ENCODE measurements around the gene NEGR1.
A peak's percentile ranks its signal among the peaks of the same experiment; 100 is the strongest.

The NEGR1 gene

DNA sequence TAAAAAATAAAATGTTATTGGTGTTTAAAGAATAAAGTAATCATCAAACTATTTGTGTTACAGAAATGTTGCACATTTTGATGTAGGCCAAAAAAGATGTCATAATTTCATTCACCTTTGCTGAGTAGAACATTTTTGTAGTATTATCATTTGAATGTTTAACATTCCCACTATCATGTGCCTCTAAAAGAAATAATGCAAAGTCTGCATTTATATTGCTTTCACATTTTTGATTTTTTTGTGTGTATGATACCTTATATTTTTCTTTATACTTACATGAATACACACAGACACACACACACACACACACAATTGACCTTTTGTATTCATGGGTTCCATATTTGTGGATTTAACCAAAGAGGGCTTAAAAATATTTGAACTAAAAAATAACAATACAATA lies 657.3 kb downstream of the NEGR1 start:
- no peak for DNase-seq (ENCODE audit: low read depth)

DNA sequence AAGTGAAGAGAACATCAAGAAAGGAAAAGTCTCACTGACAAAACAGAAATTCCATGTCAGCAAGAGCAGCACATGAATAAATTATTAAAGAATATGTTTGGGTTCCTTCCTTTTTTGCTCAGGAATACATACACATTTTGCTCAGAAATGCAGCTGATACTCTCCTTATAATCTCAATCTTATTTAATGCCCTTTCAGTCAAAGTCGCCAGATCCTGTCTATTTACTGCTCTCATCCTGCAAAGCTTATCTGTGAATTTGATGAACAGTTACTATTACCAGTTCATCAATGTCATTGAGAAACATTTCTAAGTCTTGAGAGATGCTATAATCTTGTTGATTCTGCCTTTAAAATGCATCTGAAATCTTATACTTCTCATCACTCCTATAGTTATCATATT lies 658.5 kb downstream of the NEGR1 start:
- no peak for DNase-seq (ENCODE audit: low read depth)

DNA sequence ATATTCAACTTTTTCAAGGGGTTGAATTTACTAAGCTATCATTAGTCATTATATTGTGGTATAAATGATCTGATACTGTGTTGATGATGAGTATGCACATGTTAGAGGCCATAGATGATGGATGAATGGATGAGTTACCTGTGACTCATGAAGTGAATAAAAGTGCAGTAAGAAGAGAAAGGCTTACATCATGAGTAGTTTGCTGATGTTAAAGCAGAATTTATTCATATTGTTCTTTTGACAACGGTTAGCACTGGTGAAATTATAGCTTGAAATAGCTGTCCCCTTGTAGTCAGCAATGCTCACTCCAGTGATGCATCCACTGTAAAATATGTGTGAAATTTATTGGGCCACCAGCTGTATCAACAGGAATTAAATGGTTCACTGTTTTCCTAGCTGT lies 660.6 kb downstream of the NEGR1 start:
- peak; percentile 23 for DNase-seq (ENCODE audit: low read depth)

DNA sequence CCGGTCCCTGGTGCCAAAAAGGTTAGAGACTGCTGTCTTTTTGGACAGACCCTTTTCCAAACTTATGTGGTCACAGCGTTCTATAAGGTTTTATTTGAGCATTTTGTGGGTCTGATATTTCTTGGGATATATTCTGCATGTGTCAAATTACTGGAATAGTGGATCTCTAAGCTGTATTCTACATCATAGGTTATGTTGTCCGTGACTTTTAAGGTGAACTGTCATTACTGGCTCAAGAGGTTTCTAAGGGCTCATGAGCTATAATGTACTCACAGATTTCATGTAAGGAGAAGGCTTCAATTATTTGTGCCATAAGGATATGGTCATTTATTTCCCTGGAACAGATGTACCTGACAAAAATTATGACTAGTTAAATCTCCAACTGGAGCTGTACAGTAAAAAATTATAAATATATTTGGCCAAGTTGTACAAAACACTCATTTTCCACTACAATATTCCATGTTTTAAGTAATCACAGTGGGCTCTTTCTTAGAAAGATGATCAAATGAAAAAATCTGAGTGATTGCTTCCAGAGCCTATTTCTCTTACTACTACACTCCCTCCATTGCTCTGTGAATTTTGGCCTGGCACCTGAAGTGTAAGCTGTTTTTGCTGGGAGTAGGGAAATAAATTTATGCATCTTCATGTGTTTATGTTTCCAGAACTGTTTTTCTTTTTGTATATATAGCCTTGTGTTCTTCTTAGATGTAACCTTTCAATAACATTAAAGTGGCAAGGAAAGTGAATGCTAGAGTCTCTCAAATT lies 663.4 kb downstream of the NEGR1 start:
- DNase-seq (ENCODE audit: low read depth): no peak

DNA sequence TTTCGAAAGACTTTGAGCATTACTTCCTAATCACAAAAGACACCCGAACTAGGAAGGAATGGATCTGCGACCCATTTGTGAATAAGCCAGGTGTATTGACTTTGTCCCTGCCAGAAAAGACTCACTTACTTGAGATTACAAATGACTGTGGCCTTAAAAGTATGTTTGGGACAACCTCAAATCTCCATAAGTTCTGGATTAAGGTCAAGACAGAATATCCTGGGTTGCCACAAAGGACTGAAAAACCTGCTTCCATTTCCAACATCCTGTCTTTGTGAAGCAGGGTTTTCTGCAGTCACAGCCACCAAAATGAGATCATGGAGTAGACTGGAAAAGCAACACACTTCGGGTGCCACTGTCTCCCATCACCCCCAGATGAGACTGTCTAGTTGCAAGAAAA lies 664.1 kb downstream of the NEGR1 start:
- no peak for DNase-seq (ENCODE audit: low read depth)

DNA sequence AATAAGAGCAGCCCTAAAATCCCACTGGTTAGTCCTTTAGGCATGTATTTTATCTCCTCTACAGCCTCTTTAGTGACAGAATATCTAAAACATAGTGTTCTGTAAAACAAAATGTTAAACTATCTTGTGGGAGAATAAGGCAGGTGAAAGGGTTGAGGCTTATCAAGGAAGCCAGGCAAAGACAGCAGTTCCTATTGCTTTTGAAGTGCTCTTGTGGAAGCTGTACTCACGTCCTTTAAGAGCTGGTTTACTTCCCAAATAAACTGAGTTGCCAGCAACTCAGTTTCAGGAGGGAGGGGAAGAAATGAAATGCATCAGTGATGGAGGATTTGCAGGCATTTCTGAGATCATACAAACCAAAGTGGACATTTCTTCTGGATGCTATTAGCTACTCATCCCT lies 671.9 kb downstream of the NEGR1 start:
- DNase-seq (ENCODE audit: low read depth): no peak

DNA sequence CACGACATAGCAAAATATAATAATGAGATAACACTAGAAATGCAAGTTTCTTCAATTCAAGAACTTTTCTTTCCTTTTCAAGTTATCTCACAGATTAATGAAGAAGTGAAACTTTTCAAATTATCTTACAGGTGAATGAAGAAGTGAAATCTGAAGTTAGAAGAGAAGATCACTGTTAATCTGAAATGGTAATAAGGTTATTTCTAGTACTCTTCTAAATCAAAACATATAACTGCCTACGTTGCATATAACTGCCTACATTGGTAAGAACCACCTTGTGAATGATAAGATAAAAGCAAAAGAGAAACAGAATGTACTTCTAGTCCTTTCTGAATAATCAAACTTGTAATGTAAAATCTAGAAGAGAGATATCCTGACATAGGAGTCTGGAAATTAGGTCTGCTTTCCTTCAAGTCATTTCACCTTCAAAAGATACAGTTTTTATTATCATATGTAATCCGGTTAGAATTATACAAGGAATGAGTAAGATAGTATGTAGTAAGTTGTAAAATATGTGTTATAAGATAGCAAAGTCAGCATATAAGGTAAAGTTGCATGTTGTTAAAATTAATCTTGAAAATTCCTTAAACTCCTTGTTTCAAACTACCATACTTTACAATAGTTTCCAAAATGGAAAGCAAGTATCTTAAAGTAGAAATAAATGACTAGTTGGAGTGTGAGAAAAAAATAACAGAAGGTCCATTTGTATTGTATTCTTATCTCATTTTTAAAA lies 679.1 kb downstream of the NEGR1 start:
- DNase-seq (ENCODE audit: low read depth): no peak

DNA sequence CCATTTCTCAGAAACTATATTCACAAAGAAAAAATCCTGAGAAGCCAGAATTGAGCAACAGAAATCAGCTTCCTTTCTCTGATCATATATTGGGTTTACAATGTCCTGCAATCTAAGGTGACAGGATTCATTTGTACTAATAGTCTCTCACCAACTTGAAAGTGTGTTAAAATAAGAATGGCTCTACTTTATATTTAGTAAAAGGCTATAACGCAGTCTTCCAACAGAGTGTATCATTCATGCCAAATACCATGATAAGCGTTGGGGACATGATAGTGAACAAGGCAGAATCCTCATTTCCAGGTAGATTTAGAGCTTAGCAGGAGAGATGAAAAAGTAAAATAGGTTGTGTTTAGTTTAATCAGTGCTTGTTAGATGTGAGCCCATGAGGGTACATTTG lies 682.3 kb downstream of the NEGR1 start:
- DNase-seq (ENCODE audit: low read depth): no peak

DNA sequence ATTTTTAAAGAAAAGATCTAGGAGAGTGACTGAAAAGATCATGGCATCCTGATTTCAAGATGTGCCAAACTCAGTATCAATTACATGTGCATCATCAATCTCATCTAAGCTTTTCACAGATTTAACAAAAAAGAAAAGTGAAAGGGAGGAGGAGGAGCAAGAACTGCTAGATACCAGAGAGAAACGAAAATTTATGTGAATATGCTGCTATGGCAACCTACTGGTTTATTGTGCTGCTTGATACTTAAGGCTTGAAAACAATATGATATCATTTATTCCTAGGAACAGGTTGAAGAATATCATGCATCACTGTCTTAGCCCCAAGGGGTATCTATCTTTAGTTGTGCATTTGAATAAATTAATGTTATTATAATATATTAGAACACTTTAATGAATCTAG lies 683.0 kb downstream of the NEGR1 start:
- no peak for DNase-seq (ENCODE audit: low read depth)

DNA sequence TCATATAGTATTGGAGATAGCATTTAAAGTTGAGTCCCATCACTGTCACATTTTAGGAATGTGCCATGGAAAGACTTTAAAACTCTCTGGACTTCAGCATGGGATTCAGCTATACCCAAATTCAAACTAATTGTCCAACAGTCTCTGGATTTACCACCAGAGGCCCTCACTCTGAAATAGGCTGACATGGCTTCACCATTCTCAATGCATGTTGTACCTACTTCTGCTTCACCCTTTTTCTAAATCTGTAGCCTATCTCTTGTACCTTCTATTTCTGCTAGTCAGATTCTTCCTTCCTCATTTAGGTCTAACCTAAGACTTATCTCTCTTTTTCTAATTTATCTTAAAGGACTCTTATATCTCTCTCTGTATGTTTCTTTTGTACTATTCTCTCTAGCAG lies 688.8 kb downstream of the NEGR1 start:
- DNase-seq (ENCODE audit: low read depth): no peak

DNA sequence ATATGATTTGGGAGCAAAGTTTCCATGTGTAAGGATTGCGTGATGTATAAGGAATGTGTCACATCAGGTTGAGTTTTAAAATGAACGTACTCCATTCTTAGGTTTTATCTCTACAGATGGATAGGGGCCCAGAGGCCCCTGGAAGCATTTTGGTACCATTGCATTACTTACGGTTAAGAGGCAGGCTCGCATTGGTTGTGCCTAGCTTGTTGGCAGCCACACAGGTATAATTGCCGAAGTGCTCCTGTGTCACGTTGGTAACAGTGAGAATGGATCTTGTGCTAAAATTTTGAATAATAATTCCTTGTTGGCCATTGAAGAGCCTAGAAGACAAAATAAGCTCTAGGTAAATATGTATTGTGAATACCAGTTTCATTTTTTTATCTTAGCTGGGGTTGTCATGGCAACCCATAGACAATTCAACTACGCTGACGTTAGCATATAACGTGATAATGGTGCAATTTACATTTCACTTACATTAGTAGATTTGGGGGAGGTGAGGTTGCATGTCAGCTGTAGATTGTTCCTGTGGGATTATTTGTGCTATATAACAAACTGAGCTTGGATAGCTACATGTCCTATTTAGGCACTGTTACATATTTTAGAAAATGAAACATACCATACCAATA lies 689.6 kb downstream of the NEGR1 start:
- no peak for DNase-seq (ENCODE audit: low read depth)

DNA sequence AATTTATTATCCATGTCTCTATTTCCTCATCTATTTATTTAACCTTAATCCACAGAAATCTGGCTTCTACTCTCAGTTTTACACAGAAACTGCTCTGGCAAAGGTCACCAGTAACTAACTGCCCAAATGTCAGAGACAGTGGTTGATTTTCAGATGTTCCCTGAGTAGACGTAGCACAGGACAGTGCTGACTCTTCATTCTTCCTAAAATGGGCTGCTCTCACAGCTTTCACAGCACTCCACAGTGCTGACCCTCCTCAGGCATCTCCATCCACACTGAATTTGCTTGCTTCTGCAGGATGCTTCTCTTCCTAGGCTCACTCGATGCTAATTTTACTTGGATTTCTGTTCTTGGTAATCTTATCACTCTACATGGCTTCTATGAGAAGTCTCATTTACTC lies 693.3 kb downstream of the NEGR1 start:
- no peak for DNase-seq (ENCODE audit: low read depth)

DNA sequence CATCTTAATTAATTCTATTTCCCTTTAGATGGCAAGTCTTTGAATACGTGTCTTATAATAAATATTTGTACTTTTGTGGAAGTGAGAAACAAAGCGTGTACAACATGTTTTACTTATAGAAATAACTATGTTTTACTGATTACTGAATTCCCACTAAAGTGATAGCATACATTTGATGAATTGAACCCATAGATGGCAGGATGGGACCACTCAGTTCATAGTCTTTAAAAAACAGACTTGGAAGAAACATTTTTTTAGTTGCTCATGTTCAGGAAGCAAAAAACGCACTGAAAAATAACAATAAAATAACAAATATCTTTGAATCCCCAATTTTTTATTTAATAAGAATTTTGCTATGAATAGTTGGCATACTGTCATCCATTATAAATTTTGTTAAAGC lies 694.4 kb downstream of the NEGR1 start:
- no peak for DNase-seq (ENCODE audit: low read depth)

DNA sequence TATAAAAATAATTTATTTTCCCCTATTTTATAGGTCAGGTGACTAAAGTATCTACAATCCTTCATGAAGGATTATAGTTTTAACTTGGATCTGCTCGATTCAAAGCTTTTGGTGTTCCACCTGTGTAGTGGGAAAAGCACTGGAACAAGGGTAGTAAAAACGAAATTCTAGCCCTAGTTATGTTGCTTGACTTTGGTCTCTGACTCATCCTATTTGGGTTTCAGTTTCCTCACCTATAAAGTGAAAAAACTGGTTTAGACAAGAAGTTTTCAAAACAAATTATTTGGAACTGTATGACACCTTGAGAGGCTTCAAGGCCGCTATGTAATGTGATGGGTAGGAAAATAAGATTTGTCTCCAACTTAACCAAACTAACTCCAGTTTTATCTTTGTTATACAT lies 696.3 kb downstream of the NEGR1 start:
- no peak for DNase-seq (ENCODE audit: low read depth)

DNA sequence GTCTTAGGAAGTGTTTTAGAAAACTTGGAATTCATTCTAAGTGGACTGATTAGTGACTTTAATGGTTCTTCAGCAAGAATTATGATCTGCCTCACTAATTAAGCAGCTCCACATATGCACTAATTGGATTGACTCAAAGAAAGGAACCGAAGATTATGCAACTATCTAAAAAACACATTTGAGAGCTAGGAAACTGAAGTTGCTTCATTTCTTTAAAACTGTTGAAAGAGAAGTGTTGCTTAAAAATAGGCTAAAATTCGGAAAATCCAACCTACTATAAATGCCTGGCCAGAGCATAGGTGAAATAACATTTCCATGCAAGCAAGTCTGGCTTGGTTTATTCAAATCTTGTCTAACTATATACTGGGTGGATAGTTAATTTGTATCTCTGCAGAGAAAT lies 698.6 kb downstream of the NEGR1 start:
- DNase-seq (ENCODE audit: low read depth): no peak

DNA sequence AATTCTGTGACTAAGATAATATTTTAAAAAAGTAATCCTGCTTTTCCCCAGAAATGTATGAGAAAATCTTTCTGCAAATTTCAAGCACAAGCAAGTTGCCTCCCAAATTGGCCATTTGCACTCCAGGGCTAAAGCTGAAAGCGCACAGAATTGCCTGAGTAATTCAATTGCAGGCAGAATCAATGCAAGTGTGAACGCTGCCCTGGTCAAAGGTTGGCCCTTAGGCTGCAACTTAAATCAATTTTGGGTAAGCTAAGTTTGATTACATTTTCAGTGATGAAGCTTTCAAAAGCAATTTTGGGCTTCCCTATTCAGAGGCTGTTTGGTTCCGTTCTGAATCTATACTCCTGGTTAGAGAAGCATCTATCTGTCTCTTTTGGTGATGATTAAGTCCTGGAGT lies 699.7 kb downstream of the NEGR1 start:
- no peak for DNase-seq (ENCODE audit: low read depth)

DNA sequence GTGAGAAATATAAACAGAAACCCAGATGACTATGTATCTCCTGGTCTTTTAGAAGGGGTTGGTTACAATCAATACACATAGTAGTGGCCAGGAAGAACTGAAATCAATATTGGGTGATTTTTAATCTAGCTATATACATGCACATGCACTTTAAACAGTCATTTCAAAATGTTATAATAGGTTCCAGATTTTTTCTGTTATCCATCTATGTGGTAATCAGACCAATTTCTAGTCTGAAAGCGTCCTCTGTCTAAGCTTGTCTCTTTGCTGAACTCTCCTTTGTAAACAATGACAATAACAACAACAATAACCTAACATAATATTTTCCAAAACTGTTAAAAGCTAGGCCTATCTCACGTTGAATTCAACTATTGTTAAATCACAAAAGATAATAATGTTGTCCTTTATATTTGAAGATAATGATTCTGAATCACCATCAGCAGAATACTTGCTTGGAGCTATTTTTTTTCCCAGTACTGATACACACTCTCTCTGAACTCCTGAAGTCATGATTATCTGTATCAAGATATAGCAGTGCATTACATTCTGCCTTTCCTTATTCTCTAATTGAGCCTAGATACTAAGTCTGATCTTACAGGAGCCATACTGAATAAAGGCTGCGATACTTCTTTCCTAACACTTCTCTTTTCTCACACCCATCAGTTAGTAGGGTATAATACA lies 704.7 kb downstream of the NEGR1 start:
- no peak for DNase-seq (ENCODE audit: low read depth)

DNA sequence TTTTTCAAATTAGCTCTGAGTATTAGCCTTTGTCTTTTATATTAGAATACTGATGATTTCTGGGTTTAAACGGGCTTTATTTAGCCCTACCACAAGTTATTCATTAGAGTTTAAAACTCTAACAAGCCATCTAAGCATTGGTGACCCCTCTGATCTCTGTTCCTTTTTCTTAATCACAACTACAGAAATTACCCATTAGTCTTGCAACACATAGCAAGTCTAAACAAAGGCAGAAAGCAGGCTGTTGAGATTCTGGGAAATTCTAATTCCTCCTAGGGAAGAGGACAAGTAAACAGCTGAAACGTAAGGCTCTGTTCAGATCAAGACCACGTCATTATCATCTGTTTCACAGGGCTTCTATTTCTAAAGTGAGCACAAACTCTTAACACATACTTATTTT lies 710.3 kb downstream of the NEGR1 start:
- DNase-seq (ENCODE audit: low read depth): no peak

DNA sequence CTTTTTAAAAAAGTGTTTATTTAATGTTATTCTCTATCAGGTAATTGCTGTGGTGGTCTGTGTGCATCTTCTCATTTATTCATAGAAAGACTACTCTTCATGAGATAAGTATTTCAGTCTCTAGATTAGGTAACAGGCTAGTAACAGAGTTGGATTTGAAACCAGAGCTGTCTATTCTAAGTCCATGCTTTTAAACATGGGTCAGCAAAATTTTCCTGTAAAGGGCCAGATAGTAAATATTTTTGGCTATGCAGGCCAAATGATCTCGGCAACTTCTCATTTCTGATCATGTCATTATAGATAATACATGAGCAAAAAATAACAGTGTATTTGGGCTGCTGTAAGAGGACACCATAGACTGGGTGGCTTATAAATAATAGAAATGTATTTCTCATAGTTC lies 715.9 kb downstream of the NEGR1 start:
- no peak for DNase-seq (ENCODE audit: low read depth)

DNA sequence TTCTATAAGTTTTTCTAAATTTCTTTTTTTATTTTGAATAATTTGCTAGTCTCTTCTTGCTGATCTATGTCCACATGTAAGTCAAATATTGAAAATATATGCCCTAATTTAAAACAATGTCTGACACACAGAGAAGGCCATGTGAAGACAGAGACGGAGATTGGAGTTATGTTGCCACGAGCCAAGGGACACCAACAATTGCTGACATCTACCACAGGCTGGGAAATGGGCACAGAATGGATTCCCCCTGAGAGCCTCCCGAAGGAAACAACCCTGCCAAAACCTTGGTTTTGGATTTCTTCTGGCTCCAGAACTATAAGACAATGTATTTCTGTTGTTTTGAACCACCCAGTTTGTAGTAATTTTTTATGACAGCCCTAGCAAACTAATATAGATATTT lies 716.5 kb downstream of the NEGR1 start:
- DNase-seq (ENCODE audit: low read depth): no peak

DNA sequence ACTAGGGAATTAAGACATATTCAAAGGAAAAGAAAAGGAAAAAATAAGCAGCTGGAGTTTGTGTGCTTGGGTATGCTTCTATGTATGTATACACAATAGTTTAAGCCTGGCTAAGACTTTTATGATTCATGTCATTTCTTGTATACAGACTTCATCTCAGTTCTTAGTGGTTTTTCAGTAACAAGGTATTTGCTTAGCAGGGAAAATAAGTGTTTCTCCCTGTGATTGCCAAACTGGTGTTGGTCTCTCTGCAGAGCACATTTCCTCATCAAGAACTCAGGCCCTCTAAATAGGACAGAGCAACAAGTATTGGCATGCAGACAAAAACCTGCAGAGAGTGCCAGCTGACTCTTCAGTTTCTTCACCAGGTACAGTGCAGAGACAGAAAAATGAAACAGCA lies 717.1 kb downstream of the NEGR1 start:
- no peak for DNase-seq (ENCODE audit: low read depth)

DNA sequence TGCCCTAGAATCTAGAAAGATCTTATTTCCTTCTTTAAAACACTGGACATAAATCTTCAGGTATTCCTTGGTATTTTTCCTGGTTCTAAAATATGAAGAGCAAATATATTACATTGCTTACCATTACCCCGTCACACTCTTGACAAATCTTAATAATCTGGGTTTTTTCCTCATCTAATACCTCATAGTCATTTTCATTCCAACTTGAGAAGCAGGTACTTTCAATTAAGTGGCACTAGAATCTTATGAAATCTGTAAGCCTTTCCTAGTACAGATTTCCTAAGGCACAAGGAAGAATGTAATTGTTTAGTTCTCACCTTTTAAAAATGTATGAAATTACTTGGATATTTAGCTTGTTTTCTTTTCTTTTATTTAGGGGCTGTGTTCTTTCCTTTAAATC lies 720.0 kb downstream of the NEGR1 start:
- DNase-seq (ENCODE audit: low read depth): no peak

DNA sequence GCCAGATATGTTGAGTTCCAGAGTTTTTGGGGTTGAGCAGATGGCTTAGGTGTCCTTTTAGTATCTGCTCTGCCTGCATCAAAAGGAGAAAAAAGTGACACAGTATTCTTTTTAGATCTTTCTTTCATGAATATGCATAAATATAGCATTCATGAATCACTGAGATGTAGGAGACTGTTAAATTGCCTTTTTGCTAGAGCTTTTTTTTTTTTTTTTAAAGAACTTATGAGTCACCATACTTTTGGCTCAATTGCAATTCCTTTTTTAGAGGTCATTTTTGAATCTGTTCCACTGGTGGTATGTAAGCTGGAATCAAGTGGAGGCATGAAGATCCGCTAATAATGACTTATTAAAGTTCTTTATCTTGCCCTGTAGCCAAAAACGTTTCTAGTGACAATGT lies 720.6 kb downstream of the NEGR1 start:
- DNase-seq (ENCODE audit: low read depth): peak; percentile 28

Measured in non-pigmented ciliary epithelial cell (primary cell).